ENCODE data around the gene MALRD1. TPM values are rescaled to one million over a fixed set of nuclear protein-coding genes. Genes with fewer than 3 reads are reported as not detected.

The MALRD1 gene
- total and polyA plus RNA-seq, 2 of the 8 experiments (the other 6 are each of a cell fraction or from before 2014, with no cell fraction given) = 0.32 to 0.35 TPM

- H3K9me3 ChIP-seq (ENCODE audit: insufficient read depth in 2 of 2, low read depth in 1 of 2, low read length in 1 of 2) = no peaks in the 10 kb centered on the region
- no peak overlapping the region for H2BK15ac ChIP-seq (ENCODE audit: low read length)
- H3K4me2 ChIP-seq (ENCODE audit: insufficient read depth in 1 of 2, low read depth in 2 of 2, low read length in 2 of 2) = no peak overlapping the region
- H4K91ac ChIP-seq (replicated peaks; ENCODE audit: insufficient read length, low read length) = no peak overlapping the region
- no peaks in the 10 kb centered on the region for H3K27me3 ChIP-seq (replicated peaks in 1 of 4; ENCODE audit: control insufficient read depth in 3 of 4, extremely low read depth in 1 of 4, insufficient read depth in 3 of 4, low read length in 3 of 4)
- 95% methylated on average over 4 of the region's 4 CpGs; no CpG with 5 or more reads in 1 of the 2 experiments for WGBS, 2 experiments (ENCODE audit: extremely low coverage in 1 of 2, insufficient coverage in 1 of 2, insufficient read length in 1 of 2, insufficient replicate concordance in 2 of 2, low coverage in 1 of 2, low lambda C conversion rate in 2 of 2, missing lambda C conversion rate in 1 of 2)
- H3K4me3 ChIP-seq (ENCODE audit: extremely low read depth in 1 of 4, insufficient read depth in 2 of 4, low read depth in 3 of 4, low read length in 4 of 4) = no peak overlapping the region
- no peak overlapping the region for H2BK12ac ChIP-seq (ENCODE audit: low read depth, low read length)
- no peak overlapping the region for H2BK120ac ChIP-seq (replicated peaks; ENCODE audit: low read depth, low read length)
- H3K18ac ChIP-seq (ENCODE audit: extremely low read depth, low read length) = no peak overlapping the region
- H3K4me1 ChIP-seq (replicated peaks in 1 of 4; ENCODE audit: control insufficient read depth in 3 of 4, insufficient read depth in 4 of 4, low read length in 3 of 4) = no peaks in the 10 kb centered on the region
- no peak overlapping the region for H3K4ac ChIP-seq (replicated peaks; ENCODE audit: insufficient read length, low read depth, low read length)
- H2BK20ac ChIP-seq (ENCODE audit: low read length) = no peak overlapping the region
- H3K27ac ChIP-seq (ENCODE audit: low read depth, low read length) = no peak overlapping the region
- no peaks in the 10 kb centered on the region for H3K79me1 ChIP-seq (ENCODE audit: low read depth, low read length)
- H4K5ac ChIP-seq (ENCODE audit: insufficient read length, low read depth, low read length) = no peak overlapping the region
- no peak overlapping the region for H2AK5ac ChIP-seq (ENCODE audit: low read depth, low read length)
- no peak overlapping the region for H3K9ac ChIP-seq (replicated peaks in 1 of 4; ENCODE audit: extremely low read depth in 1 of 4, low read depth in 3 of 4, low read length in 3 of 4)
- no peak overlapping the region for H3K23ac ChIP-seq (ENCODE audit: insufficient read length)
- H3K56ac ChIP-seq (replicated peaks; ENCODE audit: insufficient read length, low read depth, low read length) = no peak overlapping the region
- no peak overlapping the region for H4K8ac ChIP-seq (ENCODE audit: extremely low read depth, insufficient read depth, low read length)
- no peak for FAIRE-seq
- CTCF ChIA-PET (ENCODE audit: partially characterized antibody) = interaction anchor here (1.5 kb wide), 1 partner anchor 69 kb away, joined by 3 read pairs; no protein-coding TSS in a partner anchor
- no peaks in the 10 kb centered on the region for H3K79me2 ChIP-seq (ENCODE audit: control insufficient read depth in 1 of 2, insufficient read depth in 2 of 2, low read length in 2 of 2)
- no peak for DNase-seq (ENCODE audit: low read depth in 1 of 2, low spot score in 2 of 2)
- H2AFZ ChIP-seq (ENCODE audit: low read length) = no peak overlapping the region
- H3K14ac ChIP-seq (ENCODE audit: insufficient read length) = no peak overlapping the region
- no peaks in the 10 kb centered on the region for H4K20me1 ChIP-seq (replicated peaks in 1 of 2; ENCODE audit: control insufficient read depth in 1 of 2, insufficient read depth in 2 of 2, low read length in 2 of 2)
- POLR2A ChIA-PET (ENCODE audit: partially characterized antibody) = no interaction called here
- H3K36me3 ChIP-seq (ENCODE audit: control insufficient read depth in 2 of 4, insufficient read depth in 4 of 4, low read length in 3 of 4) = no peaks in the 10 kb centered on the region
- H3K23me2 ChIP-seq (ENCODE audit: low read depth, low read length) = no peaks in the 10 kb centered on the region
- no peak overlapping the region for H2BK5ac ChIP-seq (ENCODE audit: low read depth, low read length)
- TF ChIP-seq SIN3A (conservative IDR thresholded peaks at IDR 0.05 in 1 of 2, IDR thresholded peaks at IDR 0.05 in 1 of 2; ENCODE audit: low read depth in 1 of 2, low read length in 2 of 2) (no peak), NRF1 (IDR thresholded peaks at IDR 0.05; ENCODE audit: low read depth, low read length) (no peak), SP2 (IDR thresholded peaks at IDR 0.05; ENCODE audit: low read length) (no peak), SAP30 (IDR thresholded peaks at IDR 0.05; ENCODE audit: insufficient read depth, insufficient replicate concordance, low read length) (no peak), RFX5 (IDR thresholded peaks at IDR 0.05; ENCODE audit: borderline replicate concordance, low read depth, low read length) (no peak), SRF (IDR thresholded peaks at IDR 0.05; ENCODE audit: low read depth, low read length) (no peak), FOSL1 (IDR thresholded peaks at IDR 0.05; ENCODE audit: insufficient read depth, low read depth, low read length) (no peak), CEBPB (IDR thresholded peaks at IDR 0.05; ENCODE audit: low read depth, low read length) (no peak), JUND (IDR thresholded peaks at IDR 0.05; ENCODE audit: low read length) (no peak), POU5F1 (IDR thresholded peaks at IDR 0.05; ENCODE audit: low read depth, low read length) (no peak), ASH2L (IDR thresholded peaks at IDR 0.05; ENCODE audit: low read length) (no peak), EZH2 (IDR thresholded peaks at IDR 0.05; ENCODE audit: low read depth, low read length, severe bottlenecking) (no peak), MAFK (IDR thresholded peaks at IDR 0.05; ENCODE audit: low read depth, low read length) (no peak)
Measured at GRCh38 chr10:19563388-19564141, 515.0 kb downstream of the MALRD1 start.
